K562 (cell line): Measurements from ENCODE around the gene ADGRL3.

Source experiments
- ADNP ChIP-seq: fragments of 200-800 bp; sonication (Bioruptor generic); IDR thresholded peaks from 2 replicates; pipeline ENCODE4 v1.6.1; 2016; ENCODE audit warnings: missing genetic modification characterization, missing compliant biosample characterization
- MAFK ChIP-seq: IDR thresholded peaks from 2 replicates; pipeline ENCODE4 v1.6.1; 2011; ENCODE audit warnings: low read length, improper control_type of control experiment
- NFYB ChIP-seq: IDR thresholded peaks from 2 replicates; pipeline ENCODE4 v1.6.1; 2011; ENCODE audit warnings: mild to moderate bottlenecking, moderate library complexity; ENCODE audit not compliant: insufficient read length; ENCODE audit errors: extremely low read depth
- NRF1 ChIP-seq, 2 experiments: fragments of 450-650 bp; IDR thresholded peaks in 1 of 2; conservative IDR thresholded peaks in 1 of 2; 2 replicates each; pipeline ENCODE4 v1.6.1; 2014; ENCODE audit warnings: mild to moderate bottlenecking in 2 of 2
- POLR2A ChIP-seq: fragments of 450-650 bp; conservative IDR thresholded peaks from 2 replicates; pipeline ENCODE4 v1.6.1; 2016
- YY1 ChIP-seq, 3 experiments: IDR thresholded peaks; 2 replicates each; pipeline ENCODE4 v1.6.1; 2011; ENCODE audit warnings: low read length in 2 of 3, mild to moderate bottlenecking in 2 of 3, moderate library complexity in 2 of 3, borderline replicate concordance in 1 of 3, control low read depth in 1 of 3, low read depth in 1 of 3; ENCODE audit not compliant: insufficient read depth in 3 of 3, insufficient replicate concordance in 2 of 3, control insufficient read depth in 1 of 3, insufficient read length in 1 of 3; ENCODE audit errors: extremely low read depth in 1 of 3
- ZNF263 ChIP-seq: sonication (generic); formaldehyde crosslinking; IDR thresholded peaks from 2 replicates; pipeline ENCODE4 v1.8.0; 2022; ENCODE audit warnings: mild to moderate bottlenecking, missing genetic modification reagents, borderline replicate concordance
- TF ChIP-seq, protein P1 (sequence below): IDR thresholded peaks from 2 replicates; pipeline ENCODE4 v1.6.1; 2012; ENCODE audit warnings: low read depth, low read length, improper control_type of control experiment, borderline replicate concordance

DNA sequence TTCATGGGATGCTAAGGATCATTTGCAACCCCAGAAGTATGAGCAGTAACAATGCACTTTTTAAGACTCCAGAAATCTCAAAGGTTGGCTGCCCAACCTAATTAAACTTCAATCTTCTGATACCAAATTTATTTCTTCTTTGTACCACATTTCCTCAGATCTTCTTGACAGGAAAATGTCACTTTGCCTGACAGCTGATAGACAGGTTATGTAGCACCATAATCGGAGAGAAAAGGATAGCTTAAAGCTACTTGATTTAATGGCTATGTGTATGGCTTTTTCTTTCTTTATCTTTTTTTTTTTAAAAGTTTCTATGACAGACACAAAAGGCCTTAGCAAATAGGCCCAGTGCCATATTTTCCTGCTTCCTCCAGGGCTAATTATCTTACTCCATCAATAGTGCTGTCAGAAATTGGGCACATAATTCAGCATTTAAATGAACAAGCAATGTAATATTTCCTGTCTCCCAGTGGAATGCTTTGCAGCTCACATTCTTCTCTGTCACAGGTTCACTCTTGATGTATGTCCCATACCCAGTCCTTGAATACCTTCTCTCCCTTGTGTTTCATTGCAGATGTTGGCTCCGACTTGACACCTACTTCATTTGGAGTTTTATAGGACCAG is 795.7 kb downstream of the ADGRL3 start:
- TF ChIP-seq NRF1 (conservative IDR thresholded peaks at IDR 0.05 in 1 of 2, IDR thresholded peaks at IDR 0.05 in 1 of 2) (no peak), MAFK (no peak), NFYB (no peak), ADNP (tag) (no peak), ZNF263 (CRISPR knock-in tag) (no peak), YY1 (IDR thresholded peaks at IDR 0.05; ENCODE audit: borderline replicate concordance in 1 of 3, control insufficient read depth in 1 of 3, extremely low read depth in 1 of 3, insufficient read depth in 3 of 3, insufficient read length in 1 of 3, insufficient replicate concordance in 2 of 3, low read depth in 1 of 3, low read length in 2 of 3) (no peak), POLR2A (no peak)
- TF ChIP-seq, protein P1, sequence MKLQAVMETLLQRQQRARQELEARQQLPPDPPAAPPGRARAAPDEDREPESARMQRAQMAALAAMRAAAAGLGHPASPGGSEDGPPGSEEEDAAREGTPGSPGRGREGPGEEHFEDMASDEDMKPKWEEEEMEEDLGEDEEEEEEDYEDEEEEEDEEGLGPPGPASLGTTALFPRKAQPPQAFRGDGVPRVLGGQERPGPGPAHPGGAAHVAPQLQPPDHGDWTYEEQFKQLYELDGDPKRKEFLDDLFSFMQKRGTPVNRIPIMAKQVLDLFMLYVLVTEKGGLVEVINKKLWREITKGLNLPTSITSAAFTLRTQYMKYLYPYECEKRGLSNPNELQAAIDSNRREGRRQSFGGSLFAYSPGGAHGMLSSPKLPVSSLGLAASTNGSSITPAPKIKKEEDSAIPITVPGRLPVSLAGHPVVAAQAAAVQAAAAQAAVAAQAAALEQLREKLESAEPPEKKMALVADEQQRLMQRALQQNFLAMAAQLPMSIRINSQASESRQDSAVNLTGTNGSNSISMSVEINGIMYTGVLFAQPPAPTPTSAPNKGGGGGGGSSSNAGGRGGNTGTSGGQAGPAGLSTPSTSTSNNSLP = no peak
